IMR-90 (cell line): ENCODE measurements around the gene CCDC74A. TPM values are rescaled to one million over a fixed set of nuclear protein-coding genes. Genes with fewer than 3 reads are reported as not detected.

Source experiments
- ATAC-seq: fragments of 200-7000 bp; cut with Tn5 transposase; 2 replicates; pipeline ENCODE4 v1.9.1; 2020; ENCODE audit warnings: low read depth, mild to moderate bottlenecking, moderate library complexity
- BruUV-seq: library from RNA; stranded (reverse); fragments of 400-500 nt; replicated peaks from 2 replicates; lab custom pipeline; 2021; lab: Mats Ljungman, UMichigan
- CTCF ChIA-PET: fragments of 300-600 bp; formaldehyde crosslinking; extraction: SDS; loops from one replicate; lab custom pipeline; 2021; ENCODE audit warnings: antibody characterized with exemption; lab: Yijun Ruan, JAX
- POLR2A ChIA-PET: fragments of 300-600 bp; sonication (Branson Sonifier 250); formaldehyde crosslinking; loops from one replicate; lab custom pipeline; 2022; ENCODE audit warnings: antibody characterized with exemption; ENCODE audit not compliant: unreplicated experiment; lab: Charles Lee
- DNase-seq: peaks from one replicate; pipeline ENCODE4 v3.0.0; 2013
- H2AFZ ChIP-seq: replicated peaks from 2 replicates; pipeline ENCODE3; 2013; ENCODE audit warnings: low read length, mild to moderate bottlenecking; ENCODE audit not compliant: poor library complexity
- H2AK5ac ChIP-seq: 2 replicates; pipeline ENCODE4 v1.6.1; 2013; ENCODE audit warnings: low read depth, low read length, inconsistent platforms
- H2AK9ac ChIP-seq: replicated peaks from 2 replicates; pipeline ENCODE3; 2013; ENCODE audit warnings: mild to moderate bottlenecking, low read depth, low read length, moderate library complexity; ENCODE audit not compliant: poor library complexity
- H2BK120ac ChIP-seq: 2 replicates; pipeline ENCODE4 v1.6.1; 2013; ENCODE audit warnings: low read depth, low read length, inconsistent platforms
- H2BK15ac ChIP-seq: 3 replicates; pipeline ENCODE4 v1.6.1; 2013; ENCODE audit warnings: low read depth, low read length, inconsistent platforms
- H2BK20ac ChIP-seq: 2 replicates; pipeline ENCODE4 v1.6.1; 2013; ENCODE audit warnings: low read depth, mild to moderate bottlenecking, inconsistent platforms, low read length, moderate library complexity
- H2BK5ac ChIP-seq: 2 replicates; pipeline ENCODE4 v1.6.1; 2013; ENCODE audit warnings: mild to moderate bottlenecking, low read depth, low read length, inconsistent platforms; ENCODE audit not compliant: poor library complexity, severe bottlenecking
- H3K14ac ChIP-seq: replicated peaks from 2 replicates; pipeline ENCODE4 v1.6.1; 2013; ENCODE audit warnings: low read depth, low read length, inconsistent platforms
- H3K18ac ChIP-seq: 2 replicates; pipeline ENCODE4 v1.6.1; 2013; ENCODE audit warnings: low read depth, low read length, control low read depth
- H3K23ac ChIP-seq: 2 replicates; pipeline ENCODE4 v1.6.1; 2013; ENCODE audit warnings: low read depth, low read length, inconsistent platforms
- H3K27ac ChIP-seq: 2 replicates; pipeline ENCODE4 v1.5.1; 2013; ENCODE audit warnings: mild to moderate bottlenecking, control low read depth, low read length; ENCODE audit not compliant: insufficient read depth
- H3K27me3 ChIP-seq: 2 replicates; pipeline ENCODE4 v1.6.1; 2013; ENCODE audit warnings: low read length; ENCODE audit not compliant: control insufficient read depth, insufficient read depth
- H3K36me3 ChIP-seq: 2 replicates; pipeline ENCODE4 v1.6.1; 2013; ENCODE audit warnings: low read length, mixed read lengths; ENCODE audit not compliant: control insufficient read depth, insufficient read depth
- H3K4ac ChIP-seq: 2 replicates; pipeline ENCODE4 v1.6.1; 2013; ENCODE audit warnings: low read depth, low read length, inconsistent platforms
- H3K4me1 ChIP-seq: 2 replicates; pipeline ENCODE4 v1.6.1; 2013; ENCODE audit warnings: low read length, mixed read lengths; ENCODE audit not compliant: control insufficient read depth, insufficient read depth
- H3K4me2 ChIP-seq: 2 replicates; pipeline ENCODE4 v1.6.1; 2013; ENCODE audit warnings: low read depth, mild to moderate bottlenecking, control low read depth, low read length, moderate library complexity
- H3K4me3 ChIP-seq: 2 replicates; pipeline ENCODE4 v1.5.1; 2013; ENCODE audit warnings: low read depth, mild to moderate bottlenecking, control low read depth, low read length, moderate library complexity; ENCODE audit not compliant: insufficient read depth
- H3K56ac ChIP-seq: 2 replicates; pipeline ENCODE4 v1.6.1; 2013; ENCODE audit warnings: low read length, inconsistent platforms; ENCODE audit not compliant: insufficient read depth; ENCODE audit errors: extremely low read depth
- H3K79me1 ChIP-seq, 2 experiments: 2 replicates each; pipeline ENCODE4 v1.6.1; 2013; ENCODE audit warnings: low read length in 2 of 2, inconsistent platforms in 1 of 2, low read depth in 1 of 2
- H3K9ac ChIP-seq: 2 replicates; pipeline ENCODE4 v1.6.1; 2013; ENCODE audit warnings: low read depth, low read length, control low read depth
- H3K9me1 ChIP-seq: 2 replicates; pipeline ENCODE4 v1.6.1; 2013; ENCODE audit warnings: low read length, inconsistent platforms; ENCODE audit not compliant: insufficient read depth
- H3K9me3 ChIP-seq: 2 replicates; pipeline ENCODE4 v1.6.1; 2013; ENCODE audit warnings: low read length; ENCODE audit not compliant: control insufficient read depth, insufficient read depth
- H4K20me1 ChIP-seq: 2 replicates; pipeline ENCODE4 v1.6.1; 2013; ENCODE audit warnings: low read length, inconsistent platforms; ENCODE audit not compliant: insufficient read depth
- H4K5ac ChIP-seq: 2 replicates; pipeline ENCODE4 v1.6.1; 2013; ENCODE audit warnings: mild to moderate bottlenecking, low read depth, low read length, control low read depth
- H4K8ac ChIP-seq, 2 experiments: 2 replicates each; pipeline ENCODE4 v1.6.1; 2013; ENCODE audit warnings: low read depth in 2 of 2, low read length in 2 of 2, control low read depth in 1 of 2, inconsistent platforms in 1 of 2
- H4K91ac ChIP-seq: 2 replicates; pipeline ENCODE4 v1.6.1; 2013; ENCODE audit warnings: low read depth, low read length, inconsistent platforms; ENCODE audit not compliant: insufficient read depth
- BHLHE40 ChIP-seq: fragments of 150-350 bp; IDR thresholded peaks from 2 replicates; pipeline ENCODE4 v1.6.1; 2016; ENCODE audit warnings: mild to moderate bottlenecking, low read depth, low read length
- CTCF ChIP-seq: conservative IDR thresholded peaks from 2 replicates; pipeline ENCODE4 v1.5.1; 2012; ENCODE audit warnings: mild to moderate bottlenecking, low read depth, low read length, improper control_type of control experiment
- ELK1 ChIP-seq: fragments of 150-350 bp; IDR thresholded peaks from 2 replicates; pipeline ENCODE4 v1.6.1; 2016; ENCODE audit warnings: low read depth, mild to moderate bottlenecking, low read length, moderate library complexity, borderline replicate concordance
- MXI1 ChIP-seq: IDR thresholded peaks from 2 replicates; pipeline ENCODE4 v1.6.1; 2012; ENCODE audit warnings: low read depth, mild to moderate bottlenecking, low read length, moderate library complexity, borderline replicate concordance
- NFE2L2 ChIP-seq: fragments of 150-350 bp; IDR thresholded peaks from 2 replicates; pipeline ENCODE4 v1.6.1; 2016; ENCODE audit warnings: low read depth, mild to moderate bottlenecking, low read length
- SMC3 ChIP-seq: fragments of 150-350 bp; IDR thresholded peaks from 2 replicates; pipeline ENCODE4 v1.6.1; 2016; ENCODE audit warnings: low read depth, mild to moderate bottlenecking, antibody characterized with exemption, low read length, moderate library complexity
- USF2 ChIP-seq: fragments of 150-350 bp; IDR thresholded peaks from 2 replicates; pipeline ENCODE4 v1.6.1; 2017; ENCODE audit warnings: mild to moderate bottlenecking, antibody characterized with exemption, low read length, low read depth
- WGBS, 2 experiments: methylation state at CpG; one replicate each; pipeline versions ENCODE4 v1.1.5 to v1.1.7; 2013; ENCODE audit warnings: missing lambda C conversion rate in 2 of 2; ENCODE audit not compliant: insufficient read length in 1 of 2; ENCODE audit errors: extremely low coverage in 2 of 2; 5-methylcytosine and 5-hydroxymethylcytosine counted together
- dilution Hi-C: fragments of 300-500 bp; cut with HindIII; formaldehyde crosslinking; loops from one replicate; pipeline ENCODE4 v1.14.3; 2018; ENCODE audit warnings: low sequenced_read_pairs; ENCODE audit not compliant: unreplicated experiment
- in situ Hi-C: fragments of 300-500 bp; cut with MboI; formaldehyde crosslinking; loops from 3 replicates; pipeline ENCODE4 v1.14.3; 2019; ENCODE audit warnings: low sequenced_read_pairs, inconsistent platforms, mixed read lengths
- intact Hi-C: fragments of 100-400 bp; cut with micrococcal nuclease; formaldehyde crosslinking; loops from 2 replicates; pipeline ENCODE4 v1.10.0; 2022
- polyA plus RNA-seq, 3 experiments: library from polyadenylated mRNA; depleted of rRNA; stranded (reverse); fragments of >200 nt; gene quantifications; 2 replicates each; pipeline ENCODE4 v1.2.3, GENCODE V29; 2012; ENCODE audit warnings: low replicate concordance in 1 of 3
- total RNA-seq: library from RNA; depleted of rRNA; stranded (reverse); fragments of >200 nt; gene quantifications from 2 replicates; pipeline ENCODE4 v1.2.3, GENCODE V29; 2012

CCDC74A gene
- total and polyA plus RNA-seq, 2 of the 4 experiments (the other 2 are of a cell fraction): 3.8 to 11.9 TPM

- in situ Hi-C loops: no loop called here
- POLR2A ChIA-PET: no interaction called here
- dilution Hi-C loops: no loop called here
- Histone ChIP-seq H2AK9ac (no peak overlapping the region), H3K27me3 (peaks cover 5% of the 10 kb centered on the region), H2BK5ac (no peak overlapping the region), H2BK120ac (no peak overlapping the region), H3K79me1 (no peaks in the 10 kb centered on the region), H3K18ac (no peak overlapping the region), H3K14ac (no peak overlapping the region), H3K56ac (no peak overlapping the region), H4K8ac (no peak overlapping the region), H2AK5ac (no peak overlapping the region), H3K23ac (no peak overlapping the region), H3K9ac (no peak overlapping the region), H2BK15ac (no peak overlapping the region), H3K9me1 (no peaks in the 10 kb centered on the region), H3K9me3 (no peaks in the 10 kb centered on the region), H3K4me3 (no peak overlapping the region), H3K4me1 (no peaks in the 10 kb centered on the region), H3K4me2 (no peak overlapping the region), H2BK20ac (no peak overlapping the region), H4K20me1 (no peaks in the 10 kb centered on the region), H3K27ac (no peak overlapping the region), H2AFZ (no peak overlapping the region), H4K91ac (no peak overlapping the region), H4K5ac (no peak overlapping the region), H3K36me3 (no peaks in the 10 kb centered on the region), H3K4ac (no peak overlapping the region)
- ATAC-seq (no peak), DNase-seq (no peak)
- TF ChIP-seq CTCF (no peak), BHLHE40 (no peak), NFE2L2 (no peak), USF2 (no peak), MXI1 (no peak), SMC3 (no peak), ELK1 (no peak)
- WGBS, 2 experiments: no CpG with 5 or more reads among the region's 5 CpGs
- CTCF ChIA-PET: no interaction called here
- intact Hi-C loops: no loop called here
- BruUV-seq: no TSS peak
Measured at GRCh38 chr2:131557558-131558321, 30.1 kb downstream of the CCDC74A start.
